ENCODE results near the gene CLOCK.

The CLOCK gene

DNA sequence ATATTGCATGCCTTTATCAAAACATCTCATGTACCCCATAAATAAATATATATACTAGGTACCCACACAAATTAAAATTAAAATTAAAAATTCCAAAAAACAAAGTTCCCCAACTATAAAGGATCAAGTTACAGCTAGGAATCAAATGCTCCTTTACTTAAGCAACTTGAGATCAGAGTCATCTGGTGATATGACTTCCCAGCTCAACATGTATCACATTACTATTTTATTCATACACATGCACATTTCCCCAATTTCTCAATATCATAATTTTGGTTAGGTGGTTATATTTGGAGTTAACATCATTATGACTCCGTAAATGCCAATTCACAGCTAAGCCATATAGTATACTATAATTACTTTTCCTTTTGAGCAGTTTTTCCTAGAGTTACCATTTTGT lies 60.9 kb downstream of the CLOCK start:
- Histone ChIP-seq H3K36me3 (ENCODE audit: control insufficient read depth, low read length) (peaks cover 5% of the 10 kb centered on the region), H3F3A (ENCODE audit: control insufficient read depth, insufficient read depth) (no peaks in the 10 kb centered on the region), H4K20me1 (ENCODE audit: control insufficient read depth, insufficient read depth, low read depth, low read length) (no peaks in the 10 kb centered on the region), H3K27ac (ENCODE audit: low read depth, low read length) (no peak overlapping the region), H3K4me3 (ENCODE audit: low read length) (no peak overlapping the region), H3K4me1 (ENCODE audit: control insufficient read depth, low read length) (no peaks in the 10 kb centered on the region), H3K9me3 (ENCODE audit: control insufficient read depth, insufficient read depth, low read length) (no peaks in the 10 kb centered on the region; the same call in 1 of the 2 replicates), H3K79me2 (ENCODE audit: control insufficient read depth, low read length) (no peaks in the 10 kb centered on the region), H3K9me2 (replicated peaks; ENCODE audit: control insufficient read depth, low read length) (no peaks in the 10 kb centered on the region), H3K4me2 (ENCODE audit: low read length) (no peak overlapping the region), H3K27me3 (ENCODE audit: control insufficient read depth, low read length) (no peaks in the 10 kb centered on the region)
- TF ChIP-seq, protein P1, sequence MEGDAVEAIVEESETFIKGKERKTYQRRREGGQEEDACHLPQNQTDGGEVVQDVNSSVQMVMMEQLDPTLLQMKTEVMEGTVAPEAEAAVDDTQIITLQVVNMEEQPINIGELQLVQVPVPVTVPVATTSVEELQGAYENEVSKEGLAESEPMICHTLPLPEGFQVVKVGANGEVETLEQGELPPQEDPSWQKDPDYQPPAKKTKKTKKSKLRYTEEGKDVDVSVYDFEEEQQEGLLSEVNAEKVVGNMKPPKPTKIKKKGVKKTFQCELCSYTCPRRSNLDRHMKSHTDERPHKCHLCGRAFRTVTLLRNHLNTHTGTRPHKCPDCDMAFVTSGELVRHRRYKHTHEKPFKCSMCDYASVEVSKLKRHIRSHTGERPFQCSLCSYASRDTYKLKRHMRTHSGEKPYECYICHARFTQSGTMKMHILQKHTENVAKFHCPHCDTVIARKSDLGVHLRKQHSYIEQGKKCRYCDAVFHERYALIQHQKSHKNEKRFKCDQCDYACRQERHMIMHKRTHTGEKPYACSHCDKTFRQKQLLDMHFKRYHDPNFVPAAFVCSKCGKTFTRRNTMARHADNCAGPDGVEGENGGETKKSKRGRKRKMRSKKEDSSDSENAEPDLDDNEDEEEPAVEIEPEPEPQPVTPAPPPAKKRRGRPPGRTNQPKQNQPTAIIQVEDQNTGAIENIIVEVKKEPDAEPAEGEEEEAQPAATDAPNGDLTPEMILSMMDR (IDR thresholded peaks at IDR 0.05; ENCODE audit: low read depth, low read length, poor library complexity, severe bottlenecking) = no peak
- no peak for TF ChIP-seq EZH2phosphoT487 (IDR thresholded peaks at IDR 0.05; ENCODE audit: borderline replicate concordance, low read length)

GRCh38 chr4:55483315-55483714 lies 63.4 kb downstream of the CLOCK start:
- Histone ChIP-seq H3K9me3 (ENCODE audit: control insufficient read depth, insufficient read depth, low read length) (no peaks in the 10 kb centered on the region), H3K27me3 (ENCODE audit: control insufficient read depth, low read length) (no peaks in the 10 kb centered on the region), H3K27ac (ENCODE audit: low read depth, low read length) (no peak overlapping the region), H4K20me1 (ENCODE audit: control insufficient read depth, insufficient read depth, low read depth, low read length) (no peaks in the 10 kb centered on the region), H3K4me3 (ENCODE audit: low read length) (no peak overlapping the region), H3K9me2 (replicated peaks; ENCODE audit: control insufficient read depth, low read length) (no peaks in the 10 kb centered on the region), H3K4me1 (ENCODE audit: control insufficient read depth, low read length) (no peaks in the 10 kb centered on the region), H3F3A (ENCODE audit: control insufficient read depth, insufficient read depth) (no peaks in the 10 kb centered on the region), H3K36me3 (ENCODE audit: control insufficient read depth, low read length) (no peaks in the 10 kb centered on the region), H3K79me2 (ENCODE audit: control insufficient read depth, low read length) (no peaks in the 10 kb centered on the region), H3K4me2 (ENCODE audit: low read length) (no peak overlapping the region)
- no peak for TF ChIP-seq EZH2phosphoT487 (IDR thresholded peaks at IDR 0.05; ENCODE audit: borderline replicate concordance, low read length)
- TF ChIP-seq, protein P1 (IDR thresholded peaks at IDR 0.05; ENCODE audit: low read depth, low read length, poor library complexity, severe bottlenecking) = no peak

DNA sequence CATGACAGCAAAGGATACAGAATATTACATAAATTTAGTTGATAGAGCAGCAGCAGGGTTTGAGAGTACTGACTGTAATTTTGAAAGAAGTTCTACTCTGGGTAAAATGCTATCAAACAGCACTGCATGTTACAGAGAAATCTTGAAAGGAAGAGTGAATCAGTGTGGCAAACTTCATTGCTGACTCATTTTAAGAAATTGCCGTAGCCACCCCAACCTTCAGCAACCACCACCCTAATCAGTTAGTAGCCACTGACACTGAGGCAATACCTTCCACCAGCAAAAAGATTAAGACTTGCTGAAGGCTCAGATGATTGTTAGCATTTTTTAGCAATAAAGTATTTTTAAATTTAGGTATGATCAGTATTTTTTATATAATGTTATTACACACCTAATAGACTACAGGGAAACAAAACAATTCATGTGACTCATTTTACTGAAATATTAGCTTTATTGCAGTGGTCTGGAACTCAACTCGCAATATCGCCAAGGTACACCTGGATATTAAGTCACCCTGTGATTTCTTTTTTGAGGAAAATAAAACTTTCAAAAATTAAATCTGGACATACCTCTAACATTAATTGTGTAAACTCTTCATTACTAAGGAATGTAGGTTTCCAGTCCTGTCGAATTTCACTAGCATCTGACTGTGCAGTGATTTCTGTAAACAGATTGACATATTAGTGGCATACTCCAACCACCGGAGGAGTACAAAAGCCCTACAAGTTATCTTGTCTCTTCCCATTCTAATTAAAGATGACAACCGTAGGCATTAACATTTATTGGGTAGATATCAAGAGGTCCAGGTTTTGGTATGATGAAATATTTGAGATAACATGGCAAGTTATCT lies 71.1 kb downstream of the CLOCK start:
- H3K36me3 ChIP-seq (ENCODE audit: control insufficient read depth, low read length) = peaks cover 15% of the 10 kb centered on the region
- no peaks in the 10 kb centered on the region for H3K9me2 ChIP-seq (replicated peaks; ENCODE audit: control insufficient read depth, low read length)
- H4K20me1 ChIP-seq (ENCODE audit: control insufficient read depth, insufficient read depth, low read depth, low read length) = no peaks in the 10 kb centered on the region
- H3K9me3 ChIP-seq (ENCODE audit: control insufficient read depth, insufficient read depth, low read length) = peaks cover 6% of the 10 kb centered on the region; the same call in 1 of the 2 replicates
- no peaks in the 10 kb centered on the region for H3K27me3 ChIP-seq (ENCODE audit: control insufficient read depth, low read length)
- TF ChIP-seq, protein P1 (IDR thresholded peaks at IDR 0.05; ENCODE audit: low read depth, low read length, poor library complexity, severe bottlenecking) = no peak
- TF ChIP-seq EZH2phosphoT487 (IDR thresholded peaks at IDR 0.05; ENCODE audit: borderline replicate concordance, low read length) = no peak
- H3K4me3 ChIP-seq (ENCODE audit: low read length) = no peak overlapping the region
- H3K27ac ChIP-seq (ENCODE audit: low read depth, low read length) = no peak overlapping the region
- no peaks in the 10 kb centered on the region for H3F3A ChIP-seq (ENCODE audit: control insufficient read depth, insufficient read depth)
- H3K4me1 ChIP-seq (ENCODE audit: control insufficient read depth, low read length) = no peaks in the 10 kb centered on the region
- H3K4me2 ChIP-seq (ENCODE audit: low read length) = no peak overlapping the region
- H3K79me2 ChIP-seq (ENCODE audit: control insufficient read depth, low read length) = no peaks in the 10 kb centered on the region

Data from DOHH2 (cell line).